GM23338 (cell line): Measurements from ENCODE around the gene FOXP1. TPM values are rescaled to one million over a fixed set of nuclear protein-coding genes. Genes with fewer than 3 reads are reported as not detected.
A peak's percentile ranks its signal among the peaks of the same experiment; 100 is the strongest.

Experiments used
- ATAC-seq: fragments of 200-7000 bp; cut with Tn5 transposase; 3 replicates; pipeline ENCODE4 v1.9.1; 2020
- DNase-seq: peaks from one replicate; pipeline ENCODE4 v3.0.0-alpha.2; 2015; ENCODE audit warnings: low spot score
- H2AFZ ChIP-seq: fragments of 200-600 bp; sonication (generic); 2 replicates; pipeline ENCODE4 v1.8.0; 2016; ENCODE audit warnings: antibody characterized with exemption, mild to moderate bottlenecking, moderate library complexity
- H3F3A ChIP-seq: fragments of 200-600 bp; sonication (generic); replicated peaks from 2 replicates; pipeline ENCODE4 v1.8.0; 2017; ENCODE audit warnings: antibody characterized with exemption, mixed run types, low read depth
- H3K27ac ChIP-seq: fragments of 200-600 bp; sonication (generic); 2 replicates; pipeline ENCODE4 v1.6.1; 2016; ENCODE audit warnings: low read depth
- H3K27me3 ChIP-seq: fragments of 200-600 bp; sonication (generic); 2 replicates; pipeline ENCODE4 v1.8.0; 2016; ENCODE audit warnings: mild to moderate bottlenecking, mixed run types, moderate library complexity; ENCODE audit not compliant: insufficient read depth
- H3K36me3 ChIP-seq: fragments of 200-600 bp; sonication (generic); 2 replicates; pipeline ENCODE4 v1.8.0; 2016; ENCODE audit warnings: mild to moderate bottlenecking; ENCODE audit not compliant: insufficient read depth
- H3K4me1 ChIP-seq: fragments of 200-600 bp; sonication (generic); 2 replicates; pipeline ENCODE4 v1.8.0; 2016; ENCODE audit warnings: mild to moderate bottlenecking, moderate library complexity; ENCODE audit not compliant: insufficient read depth
- H3K4me2 ChIP-seq: fragments of 200-600 bp; sonication (generic); 2 replicates; pipeline ENCODE4 v1.7.1; 2017; ENCODE audit warnings: mixed run types
- H3K4me3 ChIP-seq: fragments of 200-600 bp; sonication (generic); 2 replicates; pipeline ENCODE4 v1.6.1; 2016; ENCODE audit warnings: mixed run types
- H3K79me2 ChIP-seq: fragments of 200-600 bp; sonication (generic); replicated peaks from 2 replicates; pipeline ENCODE4 v1.8.0; 2017; ENCODE audit warnings: mild to moderate bottlenecking; ENCODE audit not compliant: insufficient read depth
- H3K9me2 ChIP-seq: fragments of 200-600 bp; sonication (generic); 2 replicates; pipeline ENCODE4 v1.8.0; 2017; ENCODE audit not compliant: insufficient read depth
- H4K20me1 ChIP-seq: fragments of 200-600 bp; sonication (generic); replicated peaks from 2 replicates; pipeline ENCODE4 v1.8.0; 2017; ENCODE audit warnings: mild to moderate bottlenecking; ENCODE audit not compliant: insufficient read depth
- H3K27ac Mint-ChIP-seq: 2 replicates; pipeline ENCODE4 v1.8.0; 2020; ENCODE audit warnings: inconsistent platforms, mild to moderate bottlenecking, moderate library complexity, mixed read lengths
- H3K27me3 Mint-ChIP-seq: 3 replicates; pipeline ENCODE4 v1.8.0; 2022; ENCODE audit warnings: low read depth, mild to moderate bottlenecking, moderate library complexity, mixed read lengths, inconsistent platforms; ENCODE audit not compliant: insufficient read depth, poor library complexity
- H3K36me3 Mint-ChIP-seq: 3 replicates; pipeline ENCODE4 v1.8.0; 2021; ENCODE audit warnings: low read depth, mild to moderate bottlenecking, inconsistent platforms, moderate library complexity, mixed read lengths
- H3K4me1 Mint-ChIP-seq: 3 replicates; pipeline ENCODE4 v1.8.0; 2020; ENCODE audit warnings: mild to moderate bottlenecking, inconsistent platforms, mixed read lengths
- H3K4me3 Mint-ChIP-seq: 3 replicates; pipeline ENCODE4 v1.8.0; 2021; ENCODE audit warnings: moderate library complexity, mild to moderate bottlenecking, inconsistent platforms, mixed read lengths
- H3K9me3 Mint-ChIP-seq: 3 replicates; pipeline ENCODE4 v1.8.0; 2020; ENCODE audit warnings: moderate library complexity, mild to moderate bottlenecking, inconsistent platforms, mixed read lengths
- NANOG ChIP-seq: IDR thresholded peaks from 2 replicates; pipeline ENCODE4 v1.6.1; 2016; ENCODE audit warnings: antibody characterized with exemption, borderline replicate concordance
- POLR2AphosphoS5 ChIP-seq: IDR thresholded peaks from 2 replicates; pipeline ENCODE4 v1.6.1; 2016; ENCODE audit warnings: antibody characterized with exemption, low read depth
- STAT1 ChIP-seq: IDR thresholded peaks from one replicate; pipeline ENCODE4 v1.6.1; 2016; ENCODE audit warnings: antibody characterized with exemption; ENCODE audit not compliant: unreplicated experiment
- ZNF114 ChIP-seq: fragments of 250-450 bp; sonication (Bioruptor Pico); IDR thresholded peaks from 2 replicates; pipeline ENCODE4 v1.5.0; 2020; ENCODE audit warnings: mild to moderate bottlenecking, moderate library complexity
- ZNF462 ChIP-seq: fragments of 250-450 bp; sonication (Bioruptor Pico); IDR thresholded peaks from 2 replicates; pipeline ENCODE4 v1.5.0; 2020; ENCODE audit warnings: mild to moderate bottlenecking, moderate library complexity
- polyA plus RNA-seq: library from polyadenylated mRNA; unstranded; fragments of >200 nt; fragmentation: Nextera tagmentation; extraction: Ambion mirVana; gene quantifications from 2 replicates; pipeline ENCODE4 v1.2.1, GENCODE V29; 2016
- total RNA-seq: library from RNA; depleted of rRNA; stranded (reverse); fragments of >200 nt; shearing (Covaris generic); gene quantifications from 2 replicates; pipeline ENCODE4 v1.2.3, GENCODE V29; 2014

The FOXP1 gene
- total and polyA plus RNA-seq, 2 experiments from 2014 or later: 32.9 to 35.5 TPM

- no peak for TF ChIP-seq ZNF462 (CRISPR knock-in tag)
- no peak for TF ChIP-seq ZNF114
- no peak for TF ChIP-seq NANOG
- no peak for TF ChIP-seq STAT1
Measured at GRCh38 chr3:71067977-71068654, 515.4 kb downstream of the FOXP1 start (continued).

- Histone ChIP-seq H3K27ac (no peak overlapping the region), H3K9me2 (no peaks in the 10 kb centered on the region), H3K27me3 (peaks cover 19% of the 10 kb centered on the region; the same call in 1 of the 2 replicates), H3K4me2 (peak overlapping the region; percentile 87), H3K79me2 (peaks cover 22% of the 10 kb centered on the region), H3K4me1 (peaks cover 55% of the 10 kb centered on the region), H3F3A (no peaks in the 10 kb centered on the region), H2AFZ (no peak overlapping the region), H4K20me1 (no peaks in the 10 kb centered on the region), H3K36me3 (no peaks in the 10 kb centered on the region), H3K4me3 (peak overlapping the region; percentile 66)
- no peak for ATAC-seq
- no peak for TF ChIP-seq POLR2AphosphoS5
- Mint-ChIP-seq H3K9me3 (no peaks in the 10 kb centered on the region), H3K27me3 (peaks cover 13% of the 10 kb centered on the region), H3K36me3 (no peaks in the 10 kb centered on the region), H3K4me3 (peak overlapping the region; percentile 80; the same call in 1 of the 3 replicates), H3K4me1 (peaks cover 60% of the 10 kb centered on the region), H3K27ac (no peak overlapping the region)
- DNase-seq: no peak
Measured at GRCh38 chr3:71066849-71067261, 516.7 kb downstream of the FOXP1 start.
